Activated CD8-positive, alpha-beta memory T cell treated with anti-CD3 and anti-CD28 coated beads, Interleukin-2, amount 50 U/mL, for 4 hours (primary cell): ENCODE measurements around the gene HM13.
"Not testable (repeated sequence)": the region's sequence is repeated elsewhere in the genome, so short reads cannot be mapped to it uniquely, and the experiment has no call there.

Source experiments
- DNase-seq: peaks from one replicate; pipeline ENCODE4 v3.0.0-alpha.2; 2020

Gene HM13

GRCh38 chr20:31593221-31594001 lies 79.2 kb downstream of the HM13 start:
- no peak for DNase-seq

GRCh38 chr20:31594002-31594557 lies 79.8 kb downstream of the HM13 start:
- DNase-seq, result no peak

GRCh38 chr20:31594558-31595379 lies 80.5 kb downstream of the HM13 start:
- DNase-seq, result no peak

GRCh38 chr20:31595380-31595653 lies 81.1 kb downstream of the HM13 start:
- DNase-seq, result no peak

- DNase-seq, result no peak
Observed at GRCh38 chr20:31595654-31596411, 81.6 kb downstream of the HM13 start.

GRCh38 chr20:31596412-31596715 lies 82.1 kb downstream of the HM13 start:
- not testable (repeated sequence) for DNase-seq

- DNase-seq, result no peak
Observed at GRCh38 chr20:31596831-31597480, 82.7 kb downstream of the HM13 start.

GRCh38 chr20:31597481-31597855 lies 83.2 kb downstream of the HM13 start:
- DNase-seq, result no peak

- no peak for DNase-seq
Observed at GRCh38 chr20:31602431-31602778, 88.2 kb downstream of the HM13 start.

- peak; percentile 32 for DNase-seq
Observed at GRCh38 chr20:31602779-31603441, 88.7 kb downstream of the HM13 start.

- peak; percentile 74 for DNase-seq
Observed at GRCh38 chr20:31603822-31604566, 89.8 kb downstream of the HM13 start.

GRCh38 chr20:31604567-31605030 lies 90.4 kb downstream of the HM13 start:
- no peak for DNase-seq

GRCh38 chr20:31605031-31605901 lies 91.0 kb downstream of the HM13 start, which contains the start of gene ID1:
TSS of gene ID1 (plus strand) at chr20:31605289. CDS start at chr20:31605388, 99 bp downstream.
- peak; percentile 92 for DNase-seq

- DNase-seq, result no peak
Observed at GRCh38 chr20:31605902-31606803, 91.9 kb downstream of the HM13 start.

- DNase-seq, result no peak
Observed at GRCh38 chr20:31606804-31607639, 92.8 kb downstream of the HM13 start.

GRCh38 chr20:31607640-31608250 lies 93.5 kb downstream of the HM13 start:
- no peak for DNase-seq

GRCh38 chr20:31608251-31608945 lies 94.2 kb downstream of the HM13 start:
- DNase-seq, result no peak
